GM21717 (cell line): Measurements from ENCODE around the gene SPATA2.

Source experiments
- ATAC-seq: cut with Tn5 transposase; IDR thresholded peaks from one replicate; pipeline ENCODE4 v1.9.1; 2021; ENCODE audit warnings: mild to moderate bottlenecking, moderate library complexity; ENCODE audit not compliant: unreplicated experiment

Gene SPATA2

DNA sequence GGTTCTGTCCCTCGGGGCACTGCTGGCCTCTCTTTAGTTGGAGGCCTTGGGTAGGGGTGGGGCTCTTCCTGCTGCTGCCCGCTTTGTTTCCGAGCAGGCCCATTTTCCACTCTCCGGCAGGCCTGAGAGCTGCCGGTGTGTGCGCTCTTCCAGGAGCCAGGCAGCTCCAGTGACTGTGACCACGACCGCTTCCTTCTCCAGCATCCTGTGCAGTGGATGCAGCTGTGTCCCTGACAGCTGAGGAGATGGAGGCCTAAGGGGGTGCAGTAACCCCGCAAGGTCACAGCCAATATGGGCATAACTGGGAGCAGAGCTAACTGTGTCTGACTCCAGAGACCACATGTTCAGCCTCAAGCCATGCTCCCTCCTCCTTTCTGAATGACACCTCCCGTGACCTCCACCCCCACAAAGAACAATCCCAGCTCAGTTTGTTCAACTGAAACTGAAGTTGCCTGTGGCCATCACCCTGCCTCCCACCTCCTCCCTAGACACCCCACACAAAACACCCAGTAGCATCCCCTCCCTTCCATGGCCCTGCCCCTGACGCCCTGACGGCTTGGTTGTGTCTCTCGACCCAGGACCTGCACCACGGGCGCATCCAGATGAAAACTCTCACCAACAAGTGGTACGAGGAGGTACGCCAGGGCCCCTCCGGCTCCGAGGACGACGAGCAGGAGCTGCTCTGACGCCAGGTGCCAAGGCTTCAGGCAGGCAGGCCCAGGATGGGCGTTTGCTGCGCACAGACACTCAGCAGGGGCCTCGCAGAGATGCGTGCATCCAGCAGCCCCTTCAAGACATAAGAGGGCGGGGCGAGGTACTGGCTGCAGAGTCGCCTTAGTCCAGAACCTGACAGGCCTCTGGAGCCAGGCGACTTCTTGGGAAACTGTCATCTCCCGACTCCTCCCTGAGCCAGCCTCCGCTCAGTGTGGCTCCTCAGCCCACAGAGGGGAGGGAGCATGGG lies 27.8 kb downstream of the SPATA2 start:
- no peak for ATAC-seq

DNA sequence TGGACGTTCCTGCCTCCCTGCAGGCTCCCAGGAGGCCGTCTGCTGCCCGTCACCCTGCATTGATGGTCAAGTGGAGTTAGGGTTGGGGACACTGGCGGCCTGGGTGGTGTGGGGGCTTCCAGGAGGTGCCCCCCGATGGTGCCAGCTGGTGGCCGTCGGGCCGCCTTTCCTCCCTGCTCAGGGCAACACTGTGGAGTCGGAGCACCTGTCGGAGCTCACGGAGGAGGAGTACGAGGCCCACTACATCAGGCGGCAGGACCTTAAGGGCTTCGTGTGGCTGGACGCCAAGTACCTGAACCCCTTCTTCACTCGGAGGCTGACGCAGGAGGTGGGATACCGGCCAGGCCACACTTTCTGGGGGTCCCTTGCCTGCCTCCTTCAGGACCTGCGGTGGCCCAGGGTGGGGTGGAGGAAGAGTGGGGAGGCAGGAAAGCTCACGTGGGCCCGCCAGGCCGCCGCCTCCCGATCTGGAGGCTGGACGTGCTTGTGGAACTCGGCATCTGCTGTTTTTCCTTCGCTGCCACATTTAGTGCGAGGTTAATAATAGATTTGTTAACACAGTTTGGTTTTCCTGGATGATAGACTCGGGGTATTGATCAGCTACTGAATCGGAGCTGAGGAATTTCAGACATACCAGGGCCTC lies 28.6 kb downstream of the SPATA2 start:
- ATAC-seq, result no peak

DNA sequence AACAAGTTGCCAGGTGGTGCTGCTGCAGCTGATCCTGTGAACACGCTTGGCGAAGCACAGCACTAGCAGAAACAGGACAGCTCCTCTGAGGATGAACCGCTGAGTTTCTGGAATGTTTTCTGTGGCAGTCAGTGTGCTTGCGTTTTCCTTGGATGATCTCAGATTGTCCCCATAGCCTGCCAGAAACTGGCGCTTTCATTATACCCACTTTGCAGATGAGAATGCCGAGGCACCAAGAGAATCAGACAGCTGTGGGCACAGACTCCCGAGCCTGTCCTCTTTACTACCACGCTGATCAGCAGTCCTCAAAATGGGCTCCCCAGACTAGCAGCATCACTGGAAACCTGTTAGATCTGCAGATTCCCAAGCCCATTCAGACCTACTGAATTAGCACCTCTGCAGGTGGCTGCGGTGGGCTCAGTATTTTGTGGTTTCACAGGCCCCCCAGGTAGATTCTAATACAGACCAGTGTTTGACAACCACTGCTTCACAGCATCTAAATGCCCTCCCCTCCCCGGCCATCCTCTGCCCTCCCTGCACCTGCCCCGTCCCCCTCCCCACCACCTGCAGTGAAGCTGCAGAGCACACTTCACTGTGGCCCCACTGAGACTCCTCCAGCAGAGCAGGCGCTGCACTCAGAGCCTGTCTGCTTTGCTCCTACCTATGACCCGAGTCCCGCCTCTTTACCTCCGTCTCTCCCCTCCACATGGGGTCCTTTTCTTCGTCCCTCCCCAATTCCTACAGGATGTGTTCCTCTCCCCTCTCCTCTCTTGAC lies 29.6 kb downstream of the SPATA2 start:
- no peak for ATAC-seq

DNA sequence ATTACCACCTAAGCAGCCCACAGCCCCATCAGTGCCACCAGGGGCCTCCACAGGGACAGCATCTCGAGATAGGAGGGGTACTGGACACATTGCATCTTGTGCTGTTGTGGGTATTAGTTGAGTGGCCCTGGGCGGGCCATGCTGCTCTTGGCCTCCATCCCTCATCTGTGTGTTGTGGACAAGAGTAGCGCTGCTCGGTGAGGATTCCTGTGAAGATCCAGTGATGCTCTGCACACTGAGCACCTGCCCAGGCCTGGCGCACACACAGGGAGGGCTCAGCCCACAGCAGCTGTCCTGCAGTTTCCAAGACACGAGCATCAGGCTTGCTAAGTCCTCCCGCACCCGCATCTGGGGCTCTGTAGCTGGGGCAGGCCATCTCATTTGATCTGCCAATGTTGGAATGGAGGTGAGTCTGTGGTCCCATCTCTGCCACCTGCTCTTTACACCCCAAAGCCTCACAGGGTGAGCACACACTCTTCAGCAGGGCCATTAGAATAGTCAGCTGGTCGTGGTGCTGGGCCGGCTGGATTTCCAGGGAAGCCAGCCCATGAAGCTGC lies 32.0 kb downstream of the SPATA2 start:
- no peak for ATAC-seq

DNA sequence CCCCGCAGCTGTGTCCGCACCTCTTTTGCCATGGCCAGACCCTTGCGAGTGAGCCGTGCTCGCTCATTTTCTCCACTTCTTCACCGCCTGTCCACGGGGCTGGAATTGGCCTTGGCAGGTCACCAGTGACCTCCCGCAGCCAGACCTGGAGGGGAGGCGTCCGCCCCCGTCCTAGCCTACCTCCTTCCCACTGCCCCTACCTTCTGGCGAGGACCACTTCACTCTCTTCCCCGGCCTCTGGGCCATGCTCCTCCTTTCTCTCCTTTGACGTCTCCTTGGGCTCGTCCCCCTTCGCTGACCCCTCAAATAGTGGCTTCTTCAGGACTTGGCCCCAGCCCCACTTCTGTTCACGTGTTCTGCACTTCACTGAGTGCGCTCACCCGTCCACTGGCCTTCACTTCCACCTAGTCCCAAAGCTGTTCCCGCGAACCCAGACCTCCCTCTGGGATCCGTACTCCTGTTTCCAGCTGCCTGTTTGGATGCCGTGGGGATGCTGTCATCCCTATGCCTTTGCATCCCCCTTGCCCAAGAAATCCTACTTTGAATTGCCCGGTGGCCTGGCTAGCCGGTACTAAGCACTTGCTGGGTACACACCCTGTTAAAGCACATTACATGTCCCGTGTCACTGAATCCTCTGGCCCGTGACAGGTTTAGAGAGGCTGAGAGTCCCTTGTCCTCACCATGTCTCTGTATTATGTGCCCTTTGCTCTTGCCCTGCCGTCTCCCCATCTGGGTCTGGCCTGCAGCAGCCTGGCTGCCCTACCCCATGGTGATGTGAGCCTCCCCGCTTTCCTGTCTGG lies 33.0 kb downstream of the SPATA2 start:
- no peak for ATAC-seq

DNA sequence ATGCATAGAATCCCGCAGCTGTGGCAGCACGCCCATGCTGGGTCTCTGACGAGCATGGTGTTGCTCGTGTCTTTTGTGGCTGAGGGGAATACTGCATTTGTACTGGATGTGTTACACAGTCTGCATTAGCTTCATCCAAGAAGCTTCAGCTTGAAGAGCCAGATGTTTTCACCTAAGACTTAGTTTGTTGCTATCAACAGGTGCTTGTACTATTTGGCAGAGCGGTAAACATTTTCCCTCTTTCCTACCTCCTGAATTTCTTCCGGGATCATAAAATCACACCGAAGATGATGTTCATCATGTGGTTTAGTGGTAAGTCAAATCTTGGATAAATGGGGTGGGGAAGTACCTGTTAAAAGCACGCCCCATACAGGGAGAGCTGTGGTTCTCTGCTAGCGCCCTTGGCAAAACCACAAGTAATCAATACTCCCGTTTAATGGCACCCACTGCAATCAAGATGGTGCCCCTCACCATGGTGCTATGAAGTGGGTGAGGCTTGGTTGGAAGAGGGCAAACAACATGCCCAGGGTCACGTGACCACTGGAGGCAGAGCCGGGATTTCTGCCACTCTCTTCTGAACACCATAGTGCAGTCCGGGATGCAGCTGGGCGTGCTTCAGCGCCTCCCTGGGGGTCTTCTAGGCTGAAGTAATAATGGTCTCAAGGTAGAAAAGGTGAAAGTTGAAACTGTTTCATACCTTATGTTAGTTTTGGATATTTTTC lies 34.4 kb downstream of the SPATA2 start:
- no peak for ATAC-seq

DNA sequence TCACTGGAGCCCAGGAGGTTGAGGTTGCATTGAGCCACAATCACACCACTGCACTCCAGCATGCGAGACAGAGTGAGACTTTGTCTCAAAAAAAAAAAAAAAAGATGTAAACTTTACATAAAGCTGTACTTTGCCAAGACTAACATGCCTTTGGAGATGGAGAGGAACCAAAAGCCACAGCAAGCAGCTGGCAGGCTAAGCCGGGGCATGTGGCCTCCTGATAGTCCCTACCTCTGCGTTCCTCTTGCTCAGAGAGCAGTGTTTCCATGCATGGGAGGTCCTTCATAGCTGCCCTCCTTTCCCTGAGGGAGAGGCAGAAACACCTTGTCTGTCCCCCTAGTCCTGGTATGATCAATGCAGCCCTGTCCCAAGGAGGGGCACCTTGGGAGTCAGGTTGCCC lies 35.2 kb downstream of the SPATA2 start:
- no peak for ATAC-seq

DNA sequence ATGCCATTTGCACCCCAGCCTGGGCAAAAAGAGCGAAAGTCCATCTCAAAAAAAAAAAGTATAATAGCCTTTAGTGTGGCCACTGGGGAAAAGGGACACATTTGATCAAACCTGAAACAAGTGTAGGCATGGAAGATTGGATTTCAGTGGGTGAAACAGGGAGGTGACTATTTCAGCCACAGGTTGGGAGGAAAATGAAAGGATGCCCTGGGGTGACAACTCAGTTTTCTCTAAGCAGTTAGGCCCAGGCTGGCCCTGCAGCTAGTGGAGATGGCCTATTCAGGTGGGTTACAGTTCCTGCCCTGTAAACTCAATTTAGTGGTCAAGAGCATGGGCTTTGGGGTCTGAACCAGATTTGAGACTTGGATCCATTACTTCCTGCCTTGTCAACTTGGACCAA lies 36.4 kb downstream of the SPATA2 start:
- no peak for ATAC-seq

DNA sequence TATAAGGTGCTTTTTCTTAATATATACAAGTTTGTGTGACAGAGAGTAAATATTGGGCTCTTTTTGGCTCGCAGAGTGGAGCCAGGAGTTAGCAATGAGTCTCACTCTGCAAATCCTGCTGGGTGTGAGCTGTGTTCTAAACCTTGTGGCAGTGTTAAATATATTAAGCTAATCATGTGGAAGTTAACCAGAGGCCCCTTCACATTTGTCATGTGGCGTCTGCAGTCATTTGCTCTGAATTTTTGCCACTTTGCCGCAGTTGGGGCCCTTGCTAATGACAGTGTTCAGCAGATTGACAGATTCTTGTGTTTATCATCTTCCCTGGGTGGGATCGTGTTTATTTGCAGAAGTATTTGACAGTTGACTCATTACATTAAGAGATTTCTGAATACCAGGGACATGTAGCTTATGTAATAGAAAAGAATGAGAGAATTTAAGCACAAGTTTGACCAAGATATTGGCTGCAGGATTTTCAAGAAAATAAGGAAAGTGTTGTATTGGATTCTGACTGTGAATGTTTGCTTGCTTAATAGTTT lies 37.9 kb downstream of the SPATA2 start:
- no peak for ATAC-seq

DNA sequence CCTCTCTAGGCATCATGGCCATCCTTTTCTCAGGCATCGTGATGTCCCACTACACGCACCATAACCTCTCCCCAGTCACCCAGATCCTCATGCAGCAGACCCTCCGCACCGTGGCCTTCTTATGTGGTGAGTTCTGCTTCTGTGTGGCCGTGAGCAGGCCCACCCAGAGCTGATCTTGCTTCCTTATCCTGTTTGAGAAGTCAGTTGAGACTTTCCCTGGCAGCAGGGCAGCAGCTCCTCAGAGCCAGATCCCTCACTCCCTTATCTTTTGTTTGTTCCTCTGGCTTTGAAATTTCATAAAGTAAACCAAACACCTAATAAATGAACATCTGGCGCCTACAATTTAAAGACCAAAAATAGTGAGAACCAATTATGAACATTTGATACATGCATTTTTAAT lies 40.6 kb downstream of the SPATA2 start:
- no peak for ATAC-seq

DNA sequence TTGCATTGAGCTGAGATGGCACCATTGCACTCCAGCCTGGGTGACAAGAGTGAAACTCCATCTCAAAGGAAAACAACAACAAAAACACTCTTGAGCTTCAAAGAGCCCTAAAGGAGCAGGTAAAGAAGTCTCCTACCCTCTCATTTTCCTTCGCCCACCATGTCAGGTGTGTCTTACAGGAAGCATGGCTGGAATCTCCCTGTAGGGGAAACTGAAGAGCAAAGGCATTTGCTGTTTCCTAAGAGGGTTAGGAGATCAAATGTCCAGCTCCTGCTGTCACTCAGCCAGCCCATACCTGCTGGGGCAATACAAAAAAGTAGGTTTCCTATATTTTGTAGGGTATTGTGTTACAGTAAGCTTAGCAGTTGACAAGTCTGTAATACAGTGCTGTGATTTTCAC lies 43.3 kb downstream of the SPATA2 start:
- ATAC-seq, result no peak

DNA sequence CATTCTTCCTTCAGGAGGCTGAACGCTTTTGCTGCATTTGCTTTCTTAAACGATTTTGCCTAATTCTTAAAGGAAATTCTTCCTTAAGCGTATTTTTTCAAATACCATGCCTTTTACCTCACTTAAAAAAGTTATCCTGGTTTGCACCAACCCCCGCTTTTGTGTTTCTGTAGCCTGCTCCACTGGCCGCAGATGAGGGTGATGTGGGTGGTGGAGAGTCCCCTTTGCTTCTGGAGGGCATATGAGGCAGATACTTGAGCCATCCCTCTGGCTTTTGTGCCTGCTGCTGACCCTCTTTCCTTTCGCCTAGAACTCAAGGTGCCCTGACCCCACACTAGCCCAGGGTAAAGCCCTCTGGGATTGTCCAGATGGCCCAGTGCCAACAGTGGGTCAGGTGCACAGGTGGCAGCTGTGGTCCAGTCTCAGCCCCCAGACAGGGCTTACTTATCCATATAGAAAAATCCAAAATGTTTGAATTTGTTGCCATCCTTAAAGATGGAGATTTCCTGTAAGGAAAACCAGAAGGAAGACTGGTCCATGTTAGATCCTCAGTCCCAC lies 43.9 kb downstream of the SPATA2 start:
- ATAC-seq, result no peak

DNA sequence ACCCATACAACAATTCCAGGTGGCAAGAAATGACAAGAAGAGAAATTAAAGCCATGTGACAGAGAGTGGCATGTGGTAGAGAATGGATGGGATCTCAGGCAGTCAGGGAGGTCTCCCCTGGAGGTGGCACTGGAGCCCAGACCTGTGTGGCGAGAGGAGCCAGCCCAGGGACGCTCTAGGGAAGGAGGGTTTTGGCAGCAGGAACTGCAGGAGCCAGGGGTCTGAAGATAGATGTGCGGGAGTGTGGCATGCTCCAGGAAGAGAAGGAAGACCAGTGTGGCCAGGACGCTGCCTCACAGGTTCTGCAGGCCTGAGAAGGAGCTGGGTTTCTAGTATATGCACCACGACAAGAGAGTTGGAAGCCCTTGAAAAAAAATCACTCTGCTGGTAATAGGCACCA lies 45.1 kb downstream of the SPATA2 start:
- no peak for ATAC-seq

DNA sequence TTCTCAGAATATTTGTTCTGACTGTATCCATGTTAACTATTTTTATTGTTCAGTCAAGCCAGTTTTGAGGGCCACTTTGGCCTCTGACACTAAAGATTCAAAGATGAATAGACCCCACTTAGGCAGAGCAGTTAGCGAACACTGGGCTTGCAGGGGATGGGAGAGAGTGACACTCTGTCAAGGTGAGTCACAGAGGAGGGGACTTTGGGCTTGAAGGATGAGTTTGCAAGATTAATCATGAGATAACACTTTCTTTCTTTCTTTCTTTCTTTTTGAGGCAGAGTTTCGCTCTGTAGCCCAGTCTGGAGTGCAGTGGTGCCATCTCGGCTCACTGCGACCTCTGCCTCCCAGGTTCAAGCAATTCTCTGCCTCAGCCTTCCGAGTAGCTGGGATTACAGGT lies 46.4 kb downstream of the SPATA2 start:
- no peak for ATAC-seq

DNA sequence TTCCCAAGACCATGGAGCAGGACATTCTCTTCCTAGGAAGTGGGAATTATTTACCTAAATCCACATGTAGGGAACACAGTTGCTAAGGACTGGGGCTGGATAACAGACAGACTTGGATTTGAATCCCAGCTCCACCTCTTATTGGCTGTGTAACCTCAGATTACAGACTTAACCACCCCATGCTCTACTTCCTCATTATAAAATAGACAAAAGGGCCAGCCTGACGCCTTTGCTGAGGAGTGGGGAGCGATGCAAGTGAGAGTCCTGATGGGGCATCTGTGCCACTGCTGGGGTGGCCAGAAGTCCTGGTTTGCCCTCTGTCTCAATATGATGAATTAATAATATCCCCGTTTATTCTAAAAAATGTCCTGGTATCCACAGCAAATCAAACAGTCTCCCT lies 46.8 kb downstream of the SPATA2 start:
- no peak for ATAC-seq

DNA sequence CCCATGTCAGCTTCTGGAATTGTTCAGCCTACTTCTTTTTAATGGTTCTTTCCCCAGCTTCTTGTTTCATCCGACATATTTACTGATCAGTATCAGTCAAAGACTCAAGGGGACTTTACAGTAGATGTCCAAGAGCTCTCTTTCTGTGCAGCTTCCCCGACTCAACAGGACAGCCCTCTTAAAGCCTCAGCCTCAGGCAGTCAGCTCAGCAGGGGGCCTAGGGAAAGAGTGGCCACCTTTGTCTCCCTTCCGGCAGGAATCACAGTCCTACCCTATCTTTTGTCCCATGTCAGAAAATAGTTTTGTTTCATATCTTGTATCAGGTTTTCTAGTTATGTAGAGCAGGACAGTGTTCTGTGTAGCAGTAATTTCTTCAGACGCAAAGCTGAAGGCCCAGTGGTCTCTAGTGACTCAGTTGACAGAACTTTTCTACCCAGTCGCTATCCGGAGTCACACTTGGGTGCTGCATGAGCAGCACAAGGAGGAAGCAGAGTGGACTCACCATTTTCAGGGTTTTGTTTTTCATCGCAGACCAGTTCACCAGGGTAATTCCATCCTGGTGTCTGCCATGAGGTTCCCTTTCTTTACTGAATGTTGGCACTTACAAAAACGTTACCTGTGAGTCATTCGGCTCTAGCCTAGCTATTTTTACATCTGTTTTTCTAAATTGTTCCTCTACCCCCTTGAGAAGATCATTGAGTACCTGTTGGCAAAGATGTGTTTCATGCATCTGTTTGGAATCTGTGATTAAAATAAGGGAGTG lies 47.7 kb downstream of the SPATA2 start:
- no peak for ATAC-seq

DNA sequence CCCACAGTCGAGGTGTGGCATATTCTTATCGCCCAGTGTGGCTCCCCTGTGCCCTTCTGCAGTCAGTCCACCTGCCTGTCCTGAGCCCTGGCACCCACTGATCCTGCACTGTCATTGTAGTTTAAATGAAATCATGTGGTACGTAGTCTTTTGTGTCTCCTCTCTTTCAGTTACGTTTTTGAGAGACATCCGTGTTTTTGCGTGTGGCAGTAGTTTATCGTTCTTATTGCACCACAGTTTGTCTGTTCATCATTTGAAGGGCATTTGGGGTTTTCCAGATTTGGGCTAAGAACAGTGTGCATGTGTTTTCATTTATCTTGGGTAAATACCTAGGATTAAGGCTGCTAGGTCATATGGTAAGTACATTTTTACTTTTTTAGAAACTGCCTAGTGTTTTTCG lies 49.3 kb downstream of the SPATA2 start:
- ATAC-seq, result no peak

DNA sequence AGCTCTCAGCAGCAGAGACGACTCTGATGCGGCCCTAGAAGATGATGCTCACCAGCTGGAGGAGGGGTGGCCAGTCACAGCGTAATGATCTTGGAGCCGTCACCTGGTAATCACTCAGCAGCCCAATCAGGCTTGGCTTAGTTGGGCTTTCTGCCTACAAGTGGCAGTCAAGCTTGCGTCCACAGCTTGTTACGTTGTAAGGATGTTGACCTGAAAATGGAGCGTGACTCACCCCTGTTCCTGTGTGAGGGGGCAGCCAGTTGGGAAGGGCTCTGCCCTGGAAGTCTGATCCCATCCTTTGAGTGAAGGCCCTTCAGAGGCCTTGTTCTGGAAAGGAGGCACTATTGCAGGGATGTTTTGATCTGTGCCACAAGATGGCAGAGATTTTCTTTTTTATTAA lies 49.8 kb downstream of the SPATA2 start:
- ATAC-seq, result no peak

DNA sequence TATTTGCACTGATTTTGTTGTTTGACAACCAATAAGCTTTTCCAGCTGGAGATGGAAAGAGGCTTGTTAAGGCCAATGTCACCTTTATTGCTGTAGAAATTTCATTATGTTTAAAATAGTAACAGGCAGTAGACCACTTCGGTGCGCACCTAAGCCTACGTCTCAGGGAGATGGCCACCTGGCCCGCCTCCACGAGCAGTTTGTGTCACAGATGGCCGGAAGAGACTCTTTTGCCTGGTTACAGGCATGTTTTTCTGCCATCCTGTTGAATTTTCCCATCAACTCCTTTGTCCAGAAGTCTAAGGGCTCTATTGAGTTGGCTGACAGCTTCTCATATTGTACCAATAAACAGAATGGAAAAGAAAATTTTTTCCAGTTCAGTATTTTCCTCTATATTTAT lies 51.7 kb downstream of the SPATA2 start:
- ATAC-seq, result no peak
